ENCODE results near the gene LPCAT3.
A peak's percentile ranks its signal among the peaks of the same experiment; 100 is the strongest.
"Not testable (repeated sequence)": the region's sequence is repeated elsewhere in the genome, so short reads cannot be mapped to it uniquely, and the experiment has no call there.

Gene LPCAT3

DNA sequence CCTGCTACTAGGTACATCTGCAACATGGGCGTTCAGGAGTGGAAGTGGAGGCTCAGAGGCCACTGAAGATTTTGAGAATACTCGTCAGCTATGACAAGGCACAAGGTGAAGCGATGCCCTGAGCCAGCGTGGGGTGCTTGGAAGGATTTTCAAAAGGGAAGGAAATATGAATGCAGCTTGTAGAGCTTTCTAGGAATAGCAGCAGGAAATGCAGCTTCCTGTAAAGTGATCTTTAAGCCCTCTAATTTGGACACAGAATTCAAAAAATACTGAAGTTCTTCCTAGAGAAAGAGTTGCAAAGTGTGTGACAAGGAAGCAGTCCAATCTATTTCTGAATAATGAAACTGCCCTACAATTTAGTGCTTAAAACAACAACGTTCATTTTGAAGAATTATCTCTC, 29.0 kb upstream of the LPCAT3 start:
- H3K4me3 ChIP-seq (ENCODE audit: control insufficient read depth, low read depth, low read length) = no peak overlapping the region
- DNase-seq (ENCODE audit: low read depth) = no peak
- TF ChIP-seq, protein P1, sequence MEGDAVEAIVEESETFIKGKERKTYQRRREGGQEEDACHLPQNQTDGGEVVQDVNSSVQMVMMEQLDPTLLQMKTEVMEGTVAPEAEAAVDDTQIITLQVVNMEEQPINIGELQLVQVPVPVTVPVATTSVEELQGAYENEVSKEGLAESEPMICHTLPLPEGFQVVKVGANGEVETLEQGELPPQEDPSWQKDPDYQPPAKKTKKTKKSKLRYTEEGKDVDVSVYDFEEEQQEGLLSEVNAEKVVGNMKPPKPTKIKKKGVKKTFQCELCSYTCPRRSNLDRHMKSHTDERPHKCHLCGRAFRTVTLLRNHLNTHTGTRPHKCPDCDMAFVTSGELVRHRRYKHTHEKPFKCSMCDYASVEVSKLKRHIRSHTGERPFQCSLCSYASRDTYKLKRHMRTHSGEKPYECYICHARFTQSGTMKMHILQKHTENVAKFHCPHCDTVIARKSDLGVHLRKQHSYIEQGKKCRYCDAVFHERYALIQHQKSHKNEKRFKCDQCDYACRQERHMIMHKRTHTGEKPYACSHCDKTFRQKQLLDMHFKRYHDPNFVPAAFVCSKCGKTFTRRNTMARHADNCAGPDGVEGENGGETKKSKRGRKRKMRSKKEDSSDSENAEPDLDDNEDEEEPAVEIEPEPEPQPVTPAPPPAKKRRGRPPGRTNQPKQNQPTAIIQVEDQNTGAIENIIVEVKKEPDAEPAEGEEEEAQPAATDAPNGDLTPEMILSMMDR (conservative IDR thresholded peaks at IDR 0.05; ENCODE audit: control insufficient read depth, insufficient read depth, low read depth, low read length) = no peak

DNA sequence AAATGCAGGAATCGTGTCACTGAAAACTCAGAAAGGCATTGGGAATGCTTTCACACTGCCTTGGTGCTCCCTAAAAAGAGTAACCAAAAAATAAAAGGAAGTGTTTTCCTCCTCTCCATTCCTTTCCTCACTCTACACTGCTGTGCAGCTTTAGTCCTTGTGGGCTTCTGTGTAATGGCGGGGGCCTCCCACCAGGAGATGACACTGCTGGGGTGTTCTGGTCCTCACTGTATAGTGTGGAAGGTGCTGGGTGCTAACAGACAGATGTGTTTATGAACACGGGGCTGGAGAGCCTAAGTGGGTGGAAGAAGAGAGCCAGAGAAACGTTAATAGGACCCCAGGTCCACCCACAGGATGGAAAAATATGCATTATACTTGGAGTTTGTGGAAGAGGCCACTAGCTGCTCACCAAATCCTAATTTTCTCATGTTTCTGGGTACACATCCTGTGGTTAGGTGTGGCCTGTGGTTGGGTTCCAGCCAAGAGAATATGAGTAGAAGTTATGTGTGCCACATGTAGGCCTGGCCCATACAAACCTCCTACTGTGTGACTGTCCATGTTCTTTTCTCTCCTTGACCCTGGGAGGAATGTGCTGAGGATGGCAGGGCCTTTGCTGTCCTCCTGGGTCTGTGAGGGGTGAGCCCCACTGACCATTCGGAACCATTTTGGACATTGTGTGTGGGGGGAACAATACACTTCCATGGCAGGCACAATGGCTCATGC, 28.3 kb upstream of the LPCAT3 start:
- H3K4me3 ChIP-seq (ENCODE audit: control insufficient read depth, low read depth, low read length) = no peak overlapping the region
- TF ChIP-seq, protein P1 (conservative IDR thresholded peaks at IDR 0.05; ENCODE audit: control insufficient read depth, insufficient read depth, low read depth, low read length) = no peak
- no peak for DNase-seq (ENCODE audit: low read depth)

DNA sequence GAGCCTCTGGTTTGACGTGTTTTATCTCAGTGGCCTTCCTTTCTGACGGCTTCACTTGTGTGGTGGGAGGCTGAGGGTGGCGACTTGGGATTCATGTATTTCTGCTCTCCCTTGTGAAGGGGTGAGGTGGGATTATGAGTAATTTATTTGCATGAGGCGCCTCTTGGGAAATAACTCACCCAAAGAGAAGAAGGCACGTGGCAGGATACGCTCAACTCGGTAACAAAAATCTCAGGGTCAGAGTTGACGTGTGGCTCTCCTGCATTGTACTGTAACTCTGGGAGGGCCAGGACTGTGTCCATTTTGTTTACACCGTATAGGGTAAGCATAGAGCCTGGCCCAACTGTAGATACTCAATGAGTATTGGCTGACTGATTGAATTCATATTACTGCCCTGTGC, 27.6 kb upstream of the LPCAT3 start:
- TF ChIP-seq, protein P1 (conservative IDR thresholded peaks at IDR 0.05; ENCODE audit: control insufficient read depth, insufficient read depth, low read depth, low read length) = no peak
- DNase-seq (ENCODE audit: low read depth) = no peak

DNA sequence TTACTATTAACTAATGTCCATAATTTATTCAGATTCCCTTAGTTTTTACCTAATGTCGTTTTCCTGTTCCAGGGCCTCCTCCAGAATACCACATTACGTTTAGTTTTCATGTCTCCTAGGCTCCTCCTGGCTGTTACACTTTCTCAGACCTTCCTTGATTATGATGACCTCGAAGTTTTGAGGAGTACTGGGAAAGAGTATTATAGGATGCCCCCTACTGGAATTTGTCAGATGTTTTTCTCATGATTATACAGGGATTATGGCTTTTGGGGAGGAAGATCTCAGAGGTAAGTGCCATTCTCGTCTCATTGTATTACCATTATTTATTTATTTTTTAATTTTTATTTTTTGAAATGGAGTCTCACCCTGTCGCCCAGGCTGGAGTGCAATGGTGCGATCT, 24.6 kb upstream of the LPCAT3 start:
- H3K4me3 ChIP-seq (ENCODE audit: control insufficient read depth, low read depth, low read length) = no peak overlapping the region
- DNase-seq (ENCODE audit: low read depth) = peak; percentile 60
- TF ChIP-seq, protein P1 (conservative IDR thresholded peaks at IDR 0.05; ENCODE audit: control insufficient read depth, insufficient read depth, low read depth, low read length) = peak; percentile 46

More for the DNA sequence above, 27.6 kb upstream of the LPCAT3 start:
- H3K4me3 ChIP-seq (ENCODE audit: control insufficient read depth, low read depth, low read length) = no peak overlapping the region

DNA sequence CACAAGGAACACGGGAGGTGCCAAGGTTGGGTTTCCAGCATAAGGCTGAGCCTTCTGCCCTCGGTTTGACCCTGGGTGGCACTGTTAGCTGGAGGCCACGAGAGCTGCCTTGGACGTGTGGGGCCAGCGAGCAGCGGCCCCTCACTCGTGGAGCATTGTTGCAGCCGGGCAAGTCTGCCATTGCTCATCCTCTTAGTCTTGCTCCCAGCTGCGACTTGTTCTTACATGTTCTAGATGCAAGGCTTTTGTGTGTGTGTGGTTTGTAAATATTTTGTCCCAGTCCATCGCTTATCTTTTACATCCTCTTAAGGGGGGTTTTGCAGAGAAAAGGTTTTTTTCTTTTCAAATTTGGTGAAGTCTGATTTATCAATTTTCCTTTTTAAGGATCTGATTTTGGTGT, 21.1 kb upstream of the LPCAT3 start:
- no peak overlapping the region for H3K4me3 ChIP-seq (ENCODE audit: control insufficient read depth, low read depth, low read length)
- no peak for DNase-seq (ENCODE audit: low read depth)
- TF ChIP-seq, protein P1 (conservative IDR thresholded peaks at IDR 0.05; ENCODE audit: control insufficient read depth, insufficient read depth, low read depth, low read length) = no peak

DNA sequence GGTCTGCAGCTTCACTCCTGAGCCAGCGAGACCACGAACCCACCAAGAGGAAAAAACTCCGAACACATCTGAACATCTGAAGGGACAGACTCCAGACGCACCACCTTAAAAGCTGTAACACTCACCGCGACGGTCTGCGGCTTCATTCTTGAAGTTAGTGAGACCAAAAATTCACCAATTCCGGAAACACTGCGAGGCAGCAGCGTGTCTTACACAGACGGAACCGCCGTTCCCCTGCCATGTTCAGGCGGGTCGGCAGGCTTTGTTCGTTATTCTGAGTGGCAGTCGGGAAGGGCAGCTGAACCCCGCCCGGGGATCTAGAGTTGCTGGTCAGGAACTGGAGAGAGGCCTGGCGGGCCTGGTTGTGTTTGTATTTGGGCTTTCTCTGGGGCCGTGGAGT, 20.3 kb upstream of the LPCAT3 start:
- no peak overlapping the region for H3K4me3 ChIP-seq (ENCODE audit: control insufficient read depth, low read depth, low read length)
- TF ChIP-seq, protein P1 (conservative IDR thresholded peaks at IDR 0.05; ENCODE audit: control insufficient read depth, insufficient read depth, low read depth, low read length) = no peak
- no peak for DNase-seq (ENCODE audit: low read depth)

DNA sequence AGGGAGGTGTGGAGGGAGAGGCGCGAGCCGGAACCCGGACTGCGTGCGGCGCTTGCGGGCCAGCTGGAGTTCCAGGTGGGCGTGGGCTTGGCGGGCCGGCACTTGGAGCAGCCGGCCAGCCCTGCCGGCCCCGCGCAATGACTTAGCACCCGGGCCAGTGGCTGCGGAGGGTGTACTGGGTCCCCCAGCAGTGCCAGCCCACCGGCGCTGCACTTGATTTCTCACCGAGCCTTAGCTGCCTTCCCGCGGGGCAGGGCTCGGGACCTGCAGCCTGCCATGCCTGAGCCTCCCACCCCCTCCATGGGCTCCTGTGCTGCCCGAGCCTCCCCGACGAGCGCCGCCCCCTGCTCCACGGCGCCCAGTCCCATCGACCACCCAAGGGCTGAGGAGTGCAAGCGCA, 19.1 kb upstream of the LPCAT3 start:
- not testable (repeated sequence) for H3K4me3 ChIP-seq (ENCODE audit: control insufficient read depth, low read depth, low read length); DNase-seq (ENCODE audit: low read depth)
